ENCODE data around the gene TRAF1. TPM values are rescaled to one million over a fixed set of nuclear protein-coding genes. Genes with fewer than 3 reads are reported as not detected.

The TRAF1 gene
- polyA plus RNA-seq, 1 donor from 2014 or later, result 0.89 TPM

DNA sequence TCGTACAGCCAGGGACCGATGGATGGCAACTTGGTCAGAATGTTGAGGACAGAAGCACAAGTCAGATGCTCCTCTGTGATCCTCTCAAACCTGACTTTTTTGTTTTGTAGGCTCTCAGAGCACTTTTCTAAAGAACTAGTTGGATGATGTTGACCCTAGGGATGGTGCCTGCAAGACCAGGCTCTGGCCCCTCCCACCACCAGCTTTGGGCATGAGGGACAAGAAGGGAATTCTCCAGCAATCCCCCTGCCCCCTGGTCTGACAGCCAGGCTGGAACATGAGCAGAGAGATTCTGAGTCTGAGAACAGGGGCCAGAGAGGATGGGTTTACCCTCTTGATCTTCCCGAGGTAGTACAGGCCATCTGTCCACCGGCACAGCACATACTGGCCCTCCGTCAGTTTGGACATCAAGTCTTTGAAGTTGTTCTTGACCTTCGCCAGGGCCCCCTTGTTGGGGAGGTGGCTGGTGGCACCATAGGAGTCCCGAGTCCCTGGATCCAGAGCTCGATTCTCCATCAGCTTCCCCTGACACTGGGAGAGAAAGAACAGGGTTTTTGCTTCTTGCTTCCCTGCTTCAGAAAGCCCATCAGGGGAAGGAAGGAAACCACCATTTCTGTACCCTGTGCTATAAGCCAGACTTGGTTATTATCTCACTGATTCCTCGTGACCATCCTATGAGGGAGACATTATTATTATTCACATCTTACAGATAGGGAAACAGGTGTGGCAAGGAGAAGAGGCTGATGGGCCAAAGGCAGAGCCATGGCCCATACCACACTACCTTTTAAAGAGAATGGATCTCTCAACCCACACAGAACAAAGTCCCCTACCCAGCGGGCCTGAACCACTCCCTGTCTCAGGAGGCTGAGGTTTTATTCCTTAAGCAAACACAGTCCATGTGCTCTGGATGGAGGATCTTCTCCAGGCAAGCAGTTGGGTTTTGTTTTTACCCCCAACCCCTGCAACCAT lies 52.1 kb downstream of the TRAF1 start:
- Histone ChIP-seq H3K4me2 (ENCODE audit: low read length) (no peak overlapping the region), H3K36me3 (ENCODE audit: insufficient read depth, low read length) (no peaks in the 10 kb centered on the region), H4K20me1 (ENCODE audit: insufficient read depth) (no peaks in the 10 kb centered on the region), H3K27ac (ENCODE audit: low read length) (no peak overlapping the region), H2AFZ (ENCODE audit: low read depth, low read length) (no peak overlapping the region), H3K9me3 (ENCODE audit: low read length) (no peaks in the 10 kb centered on the region), H3K4me3 (ENCODE audit: low read length) (no peak overlapping the region), H3K9me2 (ENCODE audit: insufficient read depth, low read length) (no peaks in the 10 kb centered on the region), H3K9ac (ENCODE audit: low read length) (no peak overlapping the region), H3F3A (ENCODE audit: insufficient read depth, low read length, poor library complexity, severe bottlenecking) (peaks cover 4% of the 10 kb centered on the region), H3K27me3 (ENCODE audit: insufficient read depth, low read depth, low read length) (peaks cover 10% of the 10 kb centered on the region), H3K79me2 (replicated peaks; ENCODE audit: insufficient read depth, low read length) (no peaks in the 10 kb centered on the region)
- no peak for TF ChIP-seq RAD21 (conservative IDR thresholded peaks at IDR 0.05)
- no peak for TF ChIP-seq MXI1 (conservative IDR thresholded peaks at IDR 0.05; ENCODE audit: poor library complexity, severe bottlenecking)
- no peak for TF ChIP-seq TAF1 (IDR thresholded peaks at IDR 0.05; ENCODE audit: low read depth)
- TF ChIP-seq, protein P1, sequence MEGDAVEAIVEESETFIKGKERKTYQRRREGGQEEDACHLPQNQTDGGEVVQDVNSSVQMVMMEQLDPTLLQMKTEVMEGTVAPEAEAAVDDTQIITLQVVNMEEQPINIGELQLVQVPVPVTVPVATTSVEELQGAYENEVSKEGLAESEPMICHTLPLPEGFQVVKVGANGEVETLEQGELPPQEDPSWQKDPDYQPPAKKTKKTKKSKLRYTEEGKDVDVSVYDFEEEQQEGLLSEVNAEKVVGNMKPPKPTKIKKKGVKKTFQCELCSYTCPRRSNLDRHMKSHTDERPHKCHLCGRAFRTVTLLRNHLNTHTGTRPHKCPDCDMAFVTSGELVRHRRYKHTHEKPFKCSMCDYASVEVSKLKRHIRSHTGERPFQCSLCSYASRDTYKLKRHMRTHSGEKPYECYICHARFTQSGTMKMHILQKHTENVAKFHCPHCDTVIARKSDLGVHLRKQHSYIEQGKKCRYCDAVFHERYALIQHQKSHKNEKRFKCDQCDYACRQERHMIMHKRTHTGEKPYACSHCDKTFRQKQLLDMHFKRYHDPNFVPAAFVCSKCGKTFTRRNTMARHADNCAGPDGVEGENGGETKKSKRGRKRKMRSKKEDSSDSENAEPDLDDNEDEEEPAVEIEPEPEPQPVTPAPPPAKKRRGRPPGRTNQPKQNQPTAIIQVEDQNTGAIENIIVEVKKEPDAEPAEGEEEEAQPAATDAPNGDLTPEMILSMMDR (IDR thresholded peaks at IDR 0.05; ENCODE audit: poor library complexity, severe bottlenecking), result no peak
- no peak for TF ChIP-seq EZH2 (IDR thresholded peaks at IDR 0.05; ENCODE audit: borderline replicate concordance, insufficient read depth, low read length, poor library complexity, severe bottlenecking)
- TF ChIP-seq POLR2AphosphoS5 (IDR thresholded peaks at IDR 0.05), result no peak
- no peak for TF ChIP-seq EP300 (conservative IDR thresholded peaks at IDR 0.05; ENCODE audit: poor library complexity, severe bottlenecking)
- no peak for TF ChIP-seq SMC3 (conservative IDR thresholded peaks at IDR 0.05; ENCODE audit: poor library complexity)
- TF ChIP-seq, protein P2, sequence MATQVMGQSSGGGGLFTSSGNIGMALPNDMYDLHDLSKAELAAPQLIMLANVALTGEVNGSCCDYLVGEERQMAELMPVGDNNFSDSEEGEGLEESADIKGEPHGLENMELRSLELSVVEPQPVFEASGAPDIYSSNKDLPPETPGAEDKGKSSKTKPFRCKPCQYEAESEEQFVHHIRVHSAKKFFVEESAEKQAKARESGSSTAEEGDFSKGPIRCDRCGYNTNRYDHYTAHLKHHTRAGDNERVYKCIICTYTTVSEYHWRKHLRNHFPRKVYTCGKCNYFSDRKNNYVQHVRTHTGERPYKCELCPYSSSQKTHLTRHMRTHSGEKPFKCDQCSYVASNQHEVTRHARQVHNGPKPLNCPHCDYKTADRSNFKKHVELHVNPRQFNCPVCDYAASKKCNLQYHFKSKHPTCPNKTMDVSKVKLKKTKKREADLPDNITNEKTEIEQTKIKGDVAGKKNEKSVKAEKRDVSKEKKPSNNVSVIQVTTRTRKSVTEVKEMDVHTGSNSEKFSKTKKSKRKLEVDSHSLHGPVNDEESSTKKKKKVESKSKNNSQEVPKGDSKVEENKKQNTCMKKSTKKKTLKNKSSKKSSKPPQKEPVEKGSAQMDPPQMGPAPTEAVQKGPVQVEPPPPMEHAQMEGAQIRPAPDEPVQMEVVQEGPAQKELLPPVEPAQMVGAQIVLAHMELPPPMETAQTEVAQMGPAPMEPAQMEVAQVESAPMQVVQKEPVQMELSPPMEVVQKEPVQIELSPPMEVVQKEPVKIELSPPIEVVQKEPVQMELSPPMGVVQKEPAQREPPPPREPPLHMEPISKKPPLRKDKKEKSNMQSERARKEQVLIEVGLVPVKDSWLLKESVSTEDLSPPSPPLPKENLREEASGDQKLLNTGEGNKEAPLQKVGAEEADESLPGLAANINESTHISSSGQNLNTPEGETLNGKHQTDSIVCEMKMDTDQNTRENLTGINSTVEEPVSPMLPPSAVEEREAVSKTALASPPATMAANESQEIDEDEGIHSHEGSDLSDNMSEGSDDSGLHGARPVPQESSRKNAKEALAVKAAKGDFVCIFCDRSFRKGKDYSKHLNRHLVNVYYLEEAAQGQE (IDR thresholded peaks at IDR 0.05; ENCODE audit: borderline replicate concordance), result no peak

DNA sequence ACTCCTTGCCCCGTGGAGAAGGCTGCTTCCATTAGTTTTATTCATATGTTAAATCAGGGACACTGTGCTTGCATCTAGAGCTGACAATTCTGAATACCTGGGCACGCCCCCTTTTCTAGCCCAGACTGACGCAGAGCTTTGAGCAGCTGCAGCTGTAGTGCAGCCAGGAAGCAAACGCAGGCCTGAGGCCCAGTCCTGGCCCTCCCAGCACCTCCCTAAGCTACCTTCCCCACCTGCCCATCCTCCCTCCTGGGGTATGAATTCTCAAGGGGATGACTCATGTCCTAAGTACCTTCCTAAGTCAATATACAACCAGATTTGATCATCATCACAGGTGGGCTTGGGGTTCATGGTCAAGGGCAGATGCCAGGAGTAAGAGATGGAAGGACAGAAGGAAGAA lies 53.1 kb downstream of the TRAF1 start:
- Histone ChIP-seq H3K27ac (ENCODE audit: low read length) (no peak overlapping the region), H3K4me3 (ENCODE audit: low read length) (no peak overlapping the region), H3K79me2 (replicated peaks; ENCODE audit: insufficient read depth, low read length) (no peaks in the 10 kb centered on the region), H3K27me3 (ENCODE audit: insufficient read depth, low read depth, low read length) (peaks cover 10% of the 10 kb centered on the region), H2AFZ (ENCODE audit: low read depth, low read length) (no peak overlapping the region), H3K9me2 (ENCODE audit: insufficient read depth, low read length) (no peaks in the 10 kb centered on the region), H3F3A (ENCODE audit: insufficient read depth, low read length, poor library complexity, severe bottlenecking) (peaks cover 4% of the 10 kb centered on the region), H3K9me3 (ENCODE audit: low read length) (no peaks in the 10 kb centered on the region), H3K36me3 (ENCODE audit: insufficient read depth, low read length) (no peaks in the 10 kb centered on the region), H3K9ac (ENCODE audit: low read length) (no peak overlapping the region), H3K4me2 (ENCODE audit: low read length) (no peak overlapping the region), H4K20me1 (ENCODE audit: insufficient read depth) (no peaks in the 10 kb centered on the region)
- TF ChIP-seq SMC3 (conservative IDR thresholded peaks at IDR 0.05; ENCODE audit: poor library complexity) (no peak), EP300 (conservative IDR thresholded peaks at IDR 0.05; ENCODE audit: poor library complexity, severe bottlenecking) (no peak), MXI1 (conservative IDR thresholded peaks at IDR 0.05; ENCODE audit: poor library complexity, severe bottlenecking) (no peak), POLR2AphosphoS5 (IDR thresholded peaks at IDR 0.05) (no peak), TAF1 (IDR thresholded peaks at IDR 0.05; ENCODE audit: low read depth) (no peak), EZH2 (IDR thresholded peaks at IDR 0.05; ENCODE audit: borderline replicate concordance, insufficient read depth, low read length, poor library complexity, severe bottlenecking) (no peak), RAD21 (conservative IDR thresholded peaks at IDR 0.05) (no peak)
- TF ChIP-seq, protein P1 (IDR thresholded peaks at IDR 0.05; ENCODE audit: poor library complexity, severe bottlenecking), result no peak
- TF ChIP-seq, protein P2 (IDR thresholded peaks at IDR 0.05; ENCODE audit: borderline replicate concordance), result no peak

All from neural cell (in vitro differentiated cells).